GM23338 (cell line): ENCODE results near the gene ADCY5. TPM values are rescaled to one million over a fixed set of nuclear protein-coding genes. Genes with fewer than 3 reads are reported as not detected.

Source experiments
- ATAC-seq: fragments of 200-7000 bp; cut with Tn5 transposase; 3 replicates; pipeline ENCODE4 v1.9.1; 2020
- DNase-seq: peaks from one replicate; pipeline ENCODE4 v3.0.0-alpha.2; 2015; ENCODE audit warnings: low spot score
- H2AFZ ChIP-seq: fragments of 200-600 bp; sonication (generic); 2 replicates; pipeline ENCODE4 v1.8.0; 2016; ENCODE audit warnings: antibody characterized with exemption, mild to moderate bottlenecking, moderate library complexity
- H3F3A ChIP-seq: fragments of 200-600 bp; sonication (generic); replicated peaks from 2 replicates; pipeline ENCODE4 v1.8.0; 2017; ENCODE audit warnings: antibody characterized with exemption, mixed run types, low read depth
- H3K27ac ChIP-seq: fragments of 200-600 bp; sonication (generic); 2 replicates; pipeline ENCODE4 v1.6.1; 2016; ENCODE audit warnings: low read depth
- H3K27me3 ChIP-seq: fragments of 200-600 bp; sonication (generic); 2 replicates; pipeline ENCODE4 v1.8.0; 2016; ENCODE audit warnings: mild to moderate bottlenecking, mixed run types, moderate library complexity; ENCODE audit not compliant: insufficient read depth
- H3K36me3 ChIP-seq: fragments of 200-600 bp; sonication (generic); 2 replicates; pipeline ENCODE4 v1.8.0; 2016; ENCODE audit warnings: mild to moderate bottlenecking; ENCODE audit not compliant: insufficient read depth
- H3K4me1 ChIP-seq: fragments of 200-600 bp; sonication (generic); 2 replicates; pipeline ENCODE4 v1.8.0; 2016; ENCODE audit warnings: mild to moderate bottlenecking, moderate library complexity; ENCODE audit not compliant: insufficient read depth
- H3K4me2 ChIP-seq: fragments of 200-600 bp; sonication (generic); 2 replicates; pipeline ENCODE4 v1.7.1; 2017; ENCODE audit warnings: mixed run types
- H3K4me3 ChIP-seq: fragments of 200-600 bp; sonication (generic); 2 replicates; pipeline ENCODE4 v1.6.1; 2016; ENCODE audit warnings: mixed run types
- H3K79me2 ChIP-seq: fragments of 200-600 bp; sonication (generic); replicated peaks from 2 replicates; pipeline ENCODE4 v1.8.0; 2017; ENCODE audit warnings: mild to moderate bottlenecking; ENCODE audit not compliant: insufficient read depth
- H3K9me2 ChIP-seq: fragments of 200-600 bp; sonication (generic); 2 replicates; pipeline ENCODE4 v1.8.0; 2017; ENCODE audit not compliant: insufficient read depth
- H4K20me1 ChIP-seq: fragments of 200-600 bp; sonication (generic); replicated peaks from 2 replicates; pipeline ENCODE4 v1.8.0; 2017; ENCODE audit warnings: mild to moderate bottlenecking; ENCODE audit not compliant: insufficient read depth
- H3K27ac Mint-ChIP-seq: 2 replicates; pipeline ENCODE4 v1.8.0; 2020; ENCODE audit warnings: inconsistent platforms, mild to moderate bottlenecking, moderate library complexity, mixed read lengths
- H3K27me3 Mint-ChIP-seq: 3 replicates; pipeline ENCODE4 v1.8.0; 2022; ENCODE audit warnings: low read depth, mild to moderate bottlenecking, moderate library complexity, mixed read lengths, inconsistent platforms; ENCODE audit not compliant: insufficient read depth, poor library complexity
- H3K36me3 Mint-ChIP-seq: 3 replicates; pipeline ENCODE4 v1.8.0; 2021; ENCODE audit warnings: low read depth, mild to moderate bottlenecking, inconsistent platforms, moderate library complexity, mixed read lengths
- H3K4me1 Mint-ChIP-seq: 3 replicates; pipeline ENCODE4 v1.8.0; 2020; ENCODE audit warnings: mild to moderate bottlenecking, inconsistent platforms, mixed read lengths
- H3K4me3 Mint-ChIP-seq: 3 replicates; pipeline ENCODE4 v1.8.0; 2021; ENCODE audit warnings: moderate library complexity, mild to moderate bottlenecking, inconsistent platforms, mixed read lengths
- H3K9me3 Mint-ChIP-seq: 3 replicates; pipeline ENCODE4 v1.8.0; 2020; ENCODE audit warnings: moderate library complexity, mild to moderate bottlenecking, inconsistent platforms, mixed read lengths
- EZH2 ChIP-seq: fragments of 200-600 bp; sonication (generic); IDR thresholded peaks from one replicate; pipeline ENCODE4 v1.8.0; 2017; ENCODE audit warnings: antibody characterized with exemption, mild to moderate bottlenecking, low read depth; ENCODE audit not compliant: unreplicated experiment
- NANOG ChIP-seq: IDR thresholded peaks from 2 replicates; pipeline ENCODE4 v1.6.1; 2016; ENCODE audit warnings: antibody characterized with exemption, borderline replicate concordance
- POLR2AphosphoS5 ChIP-seq: IDR thresholded peaks from 2 replicates; pipeline ENCODE4 v1.6.1; 2016; ENCODE audit warnings: antibody characterized with exemption, low read depth
- STAT1 ChIP-seq: IDR thresholded peaks from one replicate; pipeline ENCODE4 v1.6.1; 2016; ENCODE audit warnings: antibody characterized with exemption; ENCODE audit not compliant: unreplicated experiment
- ZNF114 ChIP-seq: fragments of 250-450 bp; sonication (Bioruptor Pico); IDR thresholded peaks from 2 replicates; pipeline ENCODE4 v1.5.0; 2020; ENCODE audit warnings: mild to moderate bottlenecking, moderate library complexity
- ZNF331 ChIP-seq: fragments of 250-450 bp; sonication (Bioruptor Pico); IDR thresholded peaks from 2 replicates; pipeline ENCODE4 v1.5.0; 2020; ENCODE audit warnings: low read depth, mild to moderate bottlenecking, moderate library complexity
- polyA plus RNA-seq: library from polyadenylated mRNA; unstranded; fragments of >200 nt; fragmentation: Nextera tagmentation; extraction: Ambion mirVana; gene quantifications from 2 replicates; pipeline ENCODE4 v1.2.1, GENCODE V29; 2016
- total RNA-seq: library from RNA; depleted of rRNA; stranded (reverse); fragments of >200 nt; shearing (Covaris generic); gene quantifications from 2 replicates; pipeline ENCODE4 v1.2.3, GENCODE V29; 2014
- TF ChIP-seq, protein P1 (sequence below), 2 experiments: fragments of 200-600 bp in 1 of 2; sonication (generic) in 1 of 2; conservative IDR thresholded peaks; 2 replicates each; pipeline versions ENCODE4 v1.5.1 to v1.6.1; 2016 to 2017; ENCODE audit warnings: antibody characterized with exemption in 2 of 2, low read depth in 2 of 2, mild to moderate bottlenecking in 2 of 2, moderate library complexity in 1 of 2
- TF ChIP-seq, protein P2 (sequence below): IDR thresholded peaks from 2 replicates; pipeline ENCODE4 v1.6.1; 2016; ENCODE audit warnings: antibody characterized with exemption
- TF ChIP-seq, protein P3 (sequence below): IDR thresholded peaks from one replicate; pipeline ENCODE4 v1.6.1; 2018; ENCODE audit warnings: antibody characterized with exemption; ENCODE audit not compliant: unreplicated experiment

The ADCY5 gene
- total and polyA plus RNA-seq, 2 experiments from 2014 or later: 3.5 to 10.2 TPM

DNA sequence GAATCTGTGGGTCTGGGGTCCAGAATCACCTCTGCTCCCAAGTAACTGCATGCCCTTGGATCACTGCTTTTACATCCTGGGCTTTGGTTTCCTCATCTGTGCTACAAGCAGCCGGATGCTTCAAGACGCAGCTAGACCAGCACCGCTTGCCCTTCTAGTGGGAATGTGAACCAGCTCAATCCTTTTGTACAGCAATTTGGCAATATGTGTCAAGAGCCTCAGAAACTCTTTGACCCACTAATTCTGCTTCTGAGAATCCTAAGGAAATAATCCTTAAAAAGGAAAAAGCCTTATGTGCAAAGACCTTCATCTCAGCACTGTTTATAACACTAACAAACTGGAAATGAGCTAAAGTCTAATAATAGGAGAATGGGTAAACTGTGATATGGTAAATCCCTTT, 48.7 kb downstream of the ADCY5 start (continued):
- TF ChIP-seq, protein P1, sequence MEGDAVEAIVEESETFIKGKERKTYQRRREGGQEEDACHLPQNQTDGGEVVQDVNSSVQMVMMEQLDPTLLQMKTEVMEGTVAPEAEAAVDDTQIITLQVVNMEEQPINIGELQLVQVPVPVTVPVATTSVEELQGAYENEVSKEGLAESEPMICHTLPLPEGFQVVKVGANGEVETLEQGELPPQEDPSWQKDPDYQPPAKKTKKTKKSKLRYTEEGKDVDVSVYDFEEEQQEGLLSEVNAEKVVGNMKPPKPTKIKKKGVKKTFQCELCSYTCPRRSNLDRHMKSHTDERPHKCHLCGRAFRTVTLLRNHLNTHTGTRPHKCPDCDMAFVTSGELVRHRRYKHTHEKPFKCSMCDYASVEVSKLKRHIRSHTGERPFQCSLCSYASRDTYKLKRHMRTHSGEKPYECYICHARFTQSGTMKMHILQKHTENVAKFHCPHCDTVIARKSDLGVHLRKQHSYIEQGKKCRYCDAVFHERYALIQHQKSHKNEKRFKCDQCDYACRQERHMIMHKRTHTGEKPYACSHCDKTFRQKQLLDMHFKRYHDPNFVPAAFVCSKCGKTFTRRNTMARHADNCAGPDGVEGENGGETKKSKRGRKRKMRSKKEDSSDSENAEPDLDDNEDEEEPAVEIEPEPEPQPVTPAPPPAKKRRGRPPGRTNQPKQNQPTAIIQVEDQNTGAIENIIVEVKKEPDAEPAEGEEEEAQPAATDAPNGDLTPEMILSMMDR (conservative IDR thresholded peaks at IDR 0.05; ENCODE audit: low read depth in 2 of 2): no peak

DNA sequence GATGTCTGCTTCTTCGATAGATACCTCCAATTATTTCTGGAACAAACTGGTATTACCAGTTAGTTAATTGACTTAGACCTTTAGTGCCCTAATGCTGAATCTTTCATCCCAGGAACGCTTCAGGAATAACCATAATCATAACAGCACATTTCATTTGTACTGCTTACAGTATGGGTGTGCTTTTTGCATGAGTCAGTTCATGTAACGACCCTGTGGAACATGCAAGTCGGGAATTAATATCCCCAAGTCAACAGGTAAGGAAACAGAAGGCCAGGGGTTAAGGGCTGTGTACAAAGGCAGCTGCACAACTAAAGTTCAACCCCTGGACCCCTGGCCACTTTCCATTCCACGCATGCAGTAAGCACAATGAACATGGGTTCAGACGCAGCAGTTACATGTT, 49.2 kb downstream of the ADCY5 start:
- Mint-ChIP-seq H3K4me3 (no peak overlapping the region), H3K27me3 (peaks cover 9% of the 10 kb centered on the region), H3K9me3 (no peaks in the 10 kb centered on the region), H3K36me3 (no peaks in the 10 kb centered on the region), H3K4me1 (peaks cover 10% of the 10 kb centered on the region), H3K27ac (no peak overlapping the region)
- H4K20me1 ChIP-seq: no peaks in the 10 kb centered on the region
- H3F3A ChIP-seq: no peaks in the 10 kb centered on the region
- TF ChIP-seq, protein P2, sequence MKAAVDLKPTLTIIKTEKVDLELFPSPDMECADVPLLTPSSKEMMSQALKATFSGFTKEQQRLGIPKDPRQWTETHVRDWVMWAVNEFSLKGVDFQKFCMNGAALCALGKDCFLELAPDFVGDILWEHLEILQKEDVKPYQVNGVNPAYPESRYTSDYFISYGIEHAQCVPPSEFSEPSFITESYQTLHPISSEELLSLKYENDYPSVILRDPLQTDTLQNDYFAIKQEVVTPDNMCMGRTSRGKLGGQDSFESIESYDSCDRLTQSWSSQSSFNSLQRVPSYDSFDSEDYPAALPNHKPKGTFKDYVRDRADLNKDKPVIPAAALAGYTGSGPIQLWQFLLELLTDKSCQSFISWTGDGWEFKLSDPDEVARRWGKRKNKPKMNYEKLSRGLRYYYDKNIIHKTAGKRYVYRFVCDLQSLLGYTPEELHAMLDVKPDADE: no peak
- no peak for TF ChIP-seq ZNF114 (CRISPR knock-in tag)
- TF ChIP-seq, protein P1 (conservative IDR thresholded peaks at IDR 0.05; ENCODE audit: low read depth in 2 of 2): no peak
- TF ChIP-seq ZNF331 (CRISPR knock-in tag): no peak
- TF ChIP-seq STAT1: no peak
- no peak for TF ChIP-seq NANOG
- no peak for TF ChIP-seq EZH2
- no peak for TF ChIP-seq POLR2AphosphoS5
- TF ChIP-seq, protein P3, sequence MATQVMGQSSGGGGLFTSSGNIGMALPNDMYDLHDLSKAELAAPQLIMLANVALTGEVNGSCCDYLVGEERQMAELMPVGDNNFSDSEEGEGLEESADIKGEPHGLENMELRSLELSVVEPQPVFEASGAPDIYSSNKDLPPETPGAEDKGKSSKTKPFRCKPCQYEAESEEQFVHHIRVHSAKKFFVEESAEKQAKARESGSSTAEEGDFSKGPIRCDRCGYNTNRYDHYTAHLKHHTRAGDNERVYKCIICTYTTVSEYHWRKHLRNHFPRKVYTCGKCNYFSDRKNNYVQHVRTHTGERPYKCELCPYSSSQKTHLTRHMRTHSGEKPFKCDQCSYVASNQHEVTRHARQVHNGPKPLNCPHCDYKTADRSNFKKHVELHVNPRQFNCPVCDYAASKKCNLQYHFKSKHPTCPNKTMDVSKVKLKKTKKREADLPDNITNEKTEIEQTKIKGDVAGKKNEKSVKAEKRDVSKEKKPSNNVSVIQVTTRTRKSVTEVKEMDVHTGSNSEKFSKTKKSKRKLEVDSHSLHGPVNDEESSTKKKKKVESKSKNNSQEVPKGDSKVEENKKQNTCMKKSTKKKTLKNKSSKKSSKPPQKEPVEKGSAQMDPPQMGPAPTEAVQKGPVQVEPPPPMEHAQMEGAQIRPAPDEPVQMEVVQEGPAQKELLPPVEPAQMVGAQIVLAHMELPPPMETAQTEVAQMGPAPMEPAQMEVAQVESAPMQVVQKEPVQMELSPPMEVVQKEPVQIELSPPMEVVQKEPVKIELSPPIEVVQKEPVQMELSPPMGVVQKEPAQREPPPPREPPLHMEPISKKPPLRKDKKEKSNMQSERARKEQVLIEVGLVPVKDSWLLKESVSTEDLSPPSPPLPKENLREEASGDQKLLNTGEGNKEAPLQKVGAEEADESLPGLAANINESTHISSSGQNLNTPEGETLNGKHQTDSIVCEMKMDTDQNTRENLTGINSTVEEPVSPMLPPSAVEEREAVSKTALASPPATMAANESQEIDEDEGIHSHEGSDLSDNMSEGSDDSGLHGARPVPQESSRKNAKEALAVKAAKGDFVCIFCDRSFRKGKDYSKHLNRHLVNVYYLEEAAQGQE: no peak
- no peak for DNase-seq
- no peaks in the 10 kb centered on the region; the same call in 1 of the 2 replicates for H3K4me1 ChIP-seq
- H3K4me2 ChIP-seq: no peak overlapping the region
- no peak overlapping the region for H3K27ac ChIP-seq
- no peaks in the 10 kb centered on the region for H3K9me2 ChIP-seq
- no peaks in the 10 kb centered on the region for H3K79me2 ChIP-seq
- H3K4me3 ChIP-seq: no peak overlapping the region
- H3K36me3 ChIP-seq: no peaks in the 10 kb centered on the region
- H3K27me3 ChIP-seq: no peaks in the 10 kb centered on the region
- ATAC-seq: no peak
- H2AFZ ChIP-seq: no peak overlapping the region
